ENCODE measurements around the gene GLTPD2.

DNA sequence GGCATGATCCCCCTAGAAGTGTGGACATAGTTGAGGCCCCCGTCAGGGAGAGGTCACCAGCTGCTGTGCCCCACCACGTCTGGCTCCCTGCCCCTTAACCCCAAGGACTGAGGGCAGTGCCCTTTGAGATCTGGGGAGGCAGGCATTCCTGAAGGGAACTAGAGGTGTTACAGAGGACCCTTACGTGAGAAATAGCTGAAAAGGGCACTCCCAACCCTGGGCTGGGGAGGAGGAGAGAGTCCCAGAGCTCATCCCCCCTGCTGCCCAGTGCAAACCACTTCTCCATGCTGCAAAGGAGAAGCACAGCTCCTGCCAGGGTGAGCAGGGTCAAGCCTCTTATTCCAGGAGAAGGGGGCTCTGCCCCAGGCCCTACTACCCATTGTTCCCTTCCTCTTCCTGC, 34.1 kb downstream of the GLTPD2 start:
- TF ChIP-seq CTCF (conservative IDR thresholded peaks at IDR 0.05) (no peak), ZFX (IDR thresholded peaks at IDR 0.05) (no peak)

Data from C4-2B (cell line).